Measurements from ENCODE around the gene DGKI. TPM values are rescaled to one million over a fixed set of nuclear protein-coding genes. Genes with fewer than 3 reads are reported as not detected.

DGKI gene
- total RNA-seq, 4 donors from 2014 or later, result 45.1 to 71.0 (median 48.7) TPM

- H3K27me3 ChIP-seq, result no peaks in the 10 kb centered on the region
- H3K4me1 ChIP-seq, result peaks cover 16 to 23% of the 10 kb centered on the region in 2 donors
- DNase-seq, result no peak
- H3K36me3 ChIP-seq, result no peaks in the 10 kb centered on the region
- no peaks in the 10 kb centered on the region for H3K9me3 ChIP-seq
- no peak overlapping the region for H3K27ac ChIP-seq
- no peak for TF ChIP-seq POLR2A (IDR thresholded peaks at IDR 0.05)
- TF ChIP-seq CTCF (IDR thresholded peaks at IDR 0.05), result no peak
- 86 to 88% methylated on average over 9 of the region's 9 CpGs for WGBS, 2 donors
- H3K4me3 ChIP-seq (replicated peaks in 1 of 3), result no peak overlapping the region
- intact Hi-C loops (cut with DNase I), result loop anchor here (5.0 to 10.0 kb wide), 2 partner anchors 239 to 356 kb away; no protein-coding TSS in a partner anchor
Observed at GRCh38 chr7:137658190-137658900, 188.4 kb downstream of the DGKI start.

DNA sequence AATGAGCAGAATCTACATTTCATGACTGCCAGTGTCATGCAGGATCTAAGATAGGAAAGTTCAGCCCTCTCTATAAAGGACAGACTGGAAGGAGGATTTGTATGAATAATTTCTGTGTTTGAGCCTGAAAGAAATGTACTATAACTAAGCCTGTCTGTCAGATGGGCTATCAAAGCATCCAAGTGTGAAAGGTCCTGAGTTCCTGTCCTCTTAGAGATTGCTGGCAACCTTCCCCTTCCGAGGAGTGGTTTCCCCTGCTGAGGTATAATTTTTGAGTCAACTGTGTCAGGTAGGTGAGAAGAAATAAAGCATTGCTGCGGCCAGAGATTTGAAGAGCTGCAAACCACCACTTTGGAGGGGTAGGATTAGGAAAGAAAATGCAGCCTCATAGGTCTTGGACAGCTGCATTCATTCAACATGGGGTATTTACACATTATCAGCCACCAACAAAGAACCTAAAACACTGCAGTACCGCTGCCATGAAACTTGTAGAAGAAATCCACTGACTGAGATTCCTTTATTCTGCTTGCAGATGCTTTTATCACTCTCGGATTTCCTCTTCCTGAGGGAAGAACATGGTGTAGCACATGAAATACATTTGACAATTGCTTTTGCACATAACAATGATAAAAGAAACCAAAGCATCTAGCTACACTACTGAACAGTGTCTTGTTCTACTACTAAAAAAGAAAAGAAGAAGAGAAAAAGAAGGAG lies 189.1 kb downstream of the DGKI start:
- peak overlapping the region; percentile 25 to 45 (median 37) for H3K27ac ChIP-seq
- WGBS, 2 donors, result 46 to 55% methylated on average over 4 of the region's 4 CpGs
- intact Hi-C loops (cut with DNase I), result loop anchor here (5.0 to 10.0 kb wide), 2 partner anchors 240 to 357 kb away; no protein-coding TSS in a partner anchor

GRCh38 chr7:137656850-137657232 lies 189.9 kb downstream of the DGKI start:
- no peak for DNase-seq
- intact Hi-C loops (cut with DNase I), result loop anchor here (5.0 to 10.0 kb wide), 2 partner anchors 240 to 358 kb away; no protein-coding TSS in a partner anchor
- no peaks in the 10 kb centered on the region for H3K27me3 ChIP-seq
- TF ChIP-seq CTCF (IDR thresholded peaks at IDR 0.05) (no peak), POLR2A (IDR thresholded peaks at IDR 0.05) (no peak)
- 74 to 75% methylated on average over 3 of the region's 3 CpGs for WGBS, 2 donors
- H3K27ac ChIP-seq, result peak overlapping the region; percentile 25 to 45 (median 37)
- H3K4me1 ChIP-seq, result peaks cover 16 to 23% of the 10 kb centered on the region in 2 donors
- no peaks in the 10 kb centered on the region for H3K9me3 ChIP-seq
- H3K36me3 ChIP-seq, result no peaks in the 10 kb centered on the region
- H3K4me3 ChIP-seq (replicated peaks in 1 of 3), result no peak overlapping the region

More for the DNA sequence above, 189.1 kb downstream of the DGKI start:
- DNase-seq, result peak; percentile 24 to 33
- TF ChIP-seq POLR2A (IDR thresholded peaks at IDR 0.05) (no peak), CTCF (IDR thresholded peaks at IDR 0.05) (no peak)
- H3K4me3 ChIP-seq (replicated peaks in 1 of 3), result no peak overlapping the region
- no peaks in the 10 kb centered on the region for H3K36me3 ChIP-seq
- no peaks in the 10 kb centered on the region for H3K9me3 ChIP-seq
- no peaks in the 10 kb centered on the region for H3K27me3 ChIP-seq
- peaks cover 16 to 23% of the 10 kb centered on the region in 2 donors for H3K4me1 ChIP-seq

DNA sequence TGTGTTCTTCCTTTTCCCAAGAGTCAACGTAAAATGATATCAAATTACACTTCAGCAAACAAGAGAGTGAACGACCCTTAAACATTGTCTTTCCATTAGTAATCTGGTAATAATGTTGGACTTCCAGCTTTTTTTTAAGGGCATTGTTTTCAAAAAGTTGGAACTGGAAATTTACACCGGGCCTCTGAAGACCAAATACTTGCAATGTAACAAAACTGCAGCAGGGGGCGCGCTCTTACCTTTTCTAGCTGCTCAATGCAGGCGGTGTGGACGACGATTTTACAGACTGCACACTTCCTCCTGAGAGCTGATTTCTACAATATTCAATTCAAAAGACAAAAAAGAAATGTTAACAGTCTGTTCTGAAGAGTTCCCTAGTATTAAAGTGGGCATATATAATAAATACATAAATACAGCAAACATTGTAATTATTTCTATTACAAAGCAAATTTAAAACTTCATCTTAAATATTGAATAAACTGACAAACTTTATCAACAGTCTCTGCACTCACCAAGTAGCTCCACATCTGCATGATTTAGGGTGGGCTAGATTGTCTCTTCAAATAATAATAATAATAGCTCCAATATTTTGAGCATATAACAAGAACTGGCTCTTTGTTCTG lies 190.4 kb downstream of the DGKI start:
- H3K9me3 ChIP-seq, result no peaks in the 10 kb centered on the region
- TF ChIP-seq CTCF (IDR thresholded peaks at IDR 0.05) (peak; percentile 72 to 89 (median 80)), POLR2A (IDR thresholded peaks at IDR 0.05) (no peak)
- H3K4me1 ChIP-seq, result peaks cover 16 to 23% of the 10 kb centered on the region in 2 donors
- 7% methylated on average over 8 of the region's 8 CpGs for WGBS, 2 donors
- H3K27me3 ChIP-seq, result no peaks in the 10 kb centered on the region
- H3K4me3 ChIP-seq (replicated peaks in 1 of 3), result no peak overlapping the region
- intact Hi-C loops (cut with DNase I), result loop anchor here (5.0 to 10.0 kb wide), 2 partner anchors 241 to 358 kb away; no protein-coding TSS in a partner anchor
- H3K36me3 ChIP-seq, result no peaks in the 10 kb centered on the region
- H3K27ac ChIP-seq, result peak overlapping the region in 2 of 3 donors; percentile 25 to 45
- DNase-seq, result peak; percentile 87 to 90

All from thyroid gland (tissue), 4 donors.